Neural crest cell (in vitro differentiated cells): Measurements from ENCODE around the gene RALGAPA2. TPM values are rescaled to one million over a fixed set of nuclear protein-coding genes. Genes with fewer than 3 reads are reported as not detected.

Experiments used
- DNase-seq: peaks from one replicate; pipeline ENCODE4 v3.0.0; 2021; ENCODE audit warnings: low read depth, mixed read lengths, low spot score
- H3K27ac Mint-ChIP-seq: one replicate; pipeline ENCODE4 v1.8.0; 2021; ENCODE audit warnings: mild to moderate bottlenecking, mixed read lengths; ENCODE audit not compliant: unreplicated experiment
- H3K27me3 Mint-ChIP-seq: 2 replicates; pipeline ENCODE4 v1.8.0; 2021; ENCODE audit warnings: low read depth, mild to moderate bottlenecking, mixed read lengths
- H3K36me3 Mint-ChIP-seq: 2 replicates; pipeline ENCODE4 v1.8.0; 2021; ENCODE audit warnings: low read depth, mild to moderate bottlenecking, mixed read lengths
- H3K4me1 Mint-ChIP-seq: 2 replicates; pipeline ENCODE4 v1.8.0; 2021; ENCODE audit warnings: mixed read lengths
- H3K4me3 Mint-ChIP-seq: one replicate; pipeline ENCODE4 v1.8.0; 2021; ENCODE audit warnings: mild to moderate bottlenecking, mixed read lengths
- H3K9me3 Mint-ChIP-seq: 2 replicates; pipeline ENCODE4 v1.8.0; 2021; ENCODE audit warnings: mixed read lengths
- total RNA-seq: library from RNA; stranded (reverse); gene quantifications from 2 replicates; pipeline ENCODE4 v1.2.1, GENCODE V29; 2021
- TF ChIP-seq, protein P1 (sequence below): fragments of 200-600 bp; sonication (generic); conservative IDR thresholded peaks from 2 replicates; pipeline ENCODE4 v1.5.0; 2021; ENCODE audit warnings: antibody characterized with exemption, mild to moderate bottlenecking

Gene RALGAPA2
- total RNA-seq, 1 donor from 2014 or later: 29.3 TPM

GRCh38 chr20:20603339-20603990 is 109.0 kb downstream of the RALGAPA2 start:
- TF ChIP-seq, protein P1, sequence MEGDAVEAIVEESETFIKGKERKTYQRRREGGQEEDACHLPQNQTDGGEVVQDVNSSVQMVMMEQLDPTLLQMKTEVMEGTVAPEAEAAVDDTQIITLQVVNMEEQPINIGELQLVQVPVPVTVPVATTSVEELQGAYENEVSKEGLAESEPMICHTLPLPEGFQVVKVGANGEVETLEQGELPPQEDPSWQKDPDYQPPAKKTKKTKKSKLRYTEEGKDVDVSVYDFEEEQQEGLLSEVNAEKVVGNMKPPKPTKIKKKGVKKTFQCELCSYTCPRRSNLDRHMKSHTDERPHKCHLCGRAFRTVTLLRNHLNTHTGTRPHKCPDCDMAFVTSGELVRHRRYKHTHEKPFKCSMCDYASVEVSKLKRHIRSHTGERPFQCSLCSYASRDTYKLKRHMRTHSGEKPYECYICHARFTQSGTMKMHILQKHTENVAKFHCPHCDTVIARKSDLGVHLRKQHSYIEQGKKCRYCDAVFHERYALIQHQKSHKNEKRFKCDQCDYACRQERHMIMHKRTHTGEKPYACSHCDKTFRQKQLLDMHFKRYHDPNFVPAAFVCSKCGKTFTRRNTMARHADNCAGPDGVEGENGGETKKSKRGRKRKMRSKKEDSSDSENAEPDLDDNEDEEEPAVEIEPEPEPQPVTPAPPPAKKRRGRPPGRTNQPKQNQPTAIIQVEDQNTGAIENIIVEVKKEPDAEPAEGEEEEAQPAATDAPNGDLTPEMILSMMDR: no peak
- H3K27ac Mint-ChIP-seq: no peak overlapping the region
- no peaks in the 10 kb centered on the region for H3K9me3 Mint-ChIP-seq
- H3K4me3 Mint-ChIP-seq: no peak overlapping the region
- peaks cover 10% of the 10 kb centered on the region for H3K36me3 Mint-ChIP-seq
- no peak for DNase-seq
- no peaks in the 10 kb centered on the region for H3K4me1 Mint-ChIP-seq
- no peaks in the 10 kb centered on the region for H3K27me3 Mint-ChIP-seq

GRCh38 chr20:20597966-20598365 is 114.5 kb downstream of the RALGAPA2 start:
- Mint-ChIP-seq H3K4me1 (no peaks in the 10 kb centered on the region), H3K27me3 (no peaks in the 10 kb centered on the region), H3K36me3 (peaks cover 6% of the 10 kb centered on the region), H3K27ac (no peak overlapping the region), H3K9me3 (no peaks in the 10 kb centered on the region), H3K4me3 (no peak overlapping the region)
- TF ChIP-seq, protein P1: no peak
- no peak for DNase-seq

GRCh38 chr20:20594171-20594530 is 118.3 kb downstream of the RALGAPA2 start:
- DNase-seq: no peak
- TF ChIP-seq, protein P1: peak; percentile 37
- H3K36me3 Mint-ChIP-seq: peaks cover 4% of the 10 kb centered on the region

GRCh38 chr20:20593447-20594170 is 118.8 kb downstream of the RALGAPA2 start:
- Mint-ChIP-seq H3K4me1 (no peaks in the 10 kb centered on the region), H3K36me3 (peaks cover 5% of the 10 kb centered on the region), H3K4me3 (no peak overlapping the region), H3K27ac (no peak overlapping the region), H3K9me3 (no peaks in the 10 kb centered on the region), H3K27me3 (no peaks in the 10 kb centered on the region)
- TF ChIP-seq, protein P1: peak; percentile 58
- DNase-seq: peak; percentile 42

More at GRCh38 chr20:20594171-20594530, 118.3 kb downstream of the RALGAPA2 start:
- H3K9me3 Mint-ChIP-seq: no peaks in the 10 kb centered on the region
- no peak overlapping the region for H3K4me3 Mint-ChIP-seq
- H3K27ac Mint-ChIP-seq: no peak overlapping the region
- H3K4me1 Mint-ChIP-seq: no peaks in the 10 kb centered on the region
- H3K27me3 Mint-ChIP-seq: no peaks in the 10 kb centered on the region

DNA sequence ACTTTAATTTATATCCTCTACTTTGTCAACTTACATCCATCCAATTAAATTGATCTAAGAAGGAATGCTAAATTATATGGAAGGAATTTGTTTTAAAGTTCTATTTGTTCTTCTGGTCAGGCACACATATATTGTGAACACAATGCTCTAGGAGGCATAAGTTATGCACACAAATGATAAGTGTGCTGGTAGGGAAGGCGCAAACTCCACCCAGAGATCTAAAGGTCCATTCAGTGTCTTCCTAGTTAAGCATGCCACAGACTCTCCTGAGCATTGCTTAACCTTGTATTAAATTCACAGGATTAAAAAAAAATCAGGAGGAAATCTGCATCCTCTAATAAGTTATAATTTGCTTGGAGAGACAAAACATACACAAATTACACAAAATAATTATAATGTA is 127.3 kb downstream of the RALGAPA2 start:
- Mint-ChIP-seq H3K4me1 (no peaks in the 10 kb centered on the region), H3K9me3 (no peaks in the 10 kb centered on the region), H3K4me3 (no peak overlapping the region), H3K27me3 (no peaks in the 10 kb centered on the region), H3K36me3 (peaks cover 44% of the 10 kb centered on the region), H3K27ac (no peak overlapping the region)
- DNase-seq: no peak
- TF ChIP-seq, protein P1: no peak
